ENCODE results near the gene NATD1. TPM values are rescaled to one million over a fixed set of nuclear protein-coding genes. Genes with fewer than 3 reads are reported as not detected.
"Not testable (repeated sequence)": the region's sequence is repeated elsewhere in the genome, so short reads cannot be mapped to it uniquely, and the experiment has no call there.

Gene NATD1
- total RNA-seq, 2 experiments from 2014 or later = 1.8 to 1.9 TPM

DNA sequence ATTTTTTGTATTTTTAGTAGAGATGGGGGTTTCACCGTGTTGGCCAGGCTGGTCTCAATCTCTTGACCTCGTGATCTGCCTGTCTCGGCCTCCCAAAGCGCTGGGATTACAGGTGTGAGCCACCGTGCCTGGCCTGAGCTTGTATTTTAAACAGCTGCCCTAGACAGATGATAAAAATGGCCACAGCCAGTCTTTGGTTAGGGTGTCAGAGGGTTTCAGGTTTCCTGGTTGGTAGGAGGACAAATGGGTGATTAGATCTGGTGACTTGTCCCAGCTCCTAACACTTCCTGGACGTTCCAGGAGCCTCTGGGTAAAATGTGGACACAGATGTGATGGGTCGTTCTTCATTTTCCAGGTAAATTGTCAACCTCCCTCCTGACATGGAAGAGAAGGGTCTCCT is 60.8 kb downstream of the NATD1 start:
- H3K9me3 Mint-ChIP-seq (ENCODE audit: low read depth); H3K27me3 Mint-ChIP-seq; H3K27ac Mint-ChIP-seq; ATAC-seq; CTCF ChIA-PET; H3K4me3 Mint-ChIP-seq; DNase-seq: not testable (repeated sequence)
- H3K4me1 Mint-ChIP-seq = peaks cover 18% of the 10 kb centered on the region
- H3K36me3 Mint-ChIP-seq = peaks cover 13% of the 10 kb centered on the region

DNA sequence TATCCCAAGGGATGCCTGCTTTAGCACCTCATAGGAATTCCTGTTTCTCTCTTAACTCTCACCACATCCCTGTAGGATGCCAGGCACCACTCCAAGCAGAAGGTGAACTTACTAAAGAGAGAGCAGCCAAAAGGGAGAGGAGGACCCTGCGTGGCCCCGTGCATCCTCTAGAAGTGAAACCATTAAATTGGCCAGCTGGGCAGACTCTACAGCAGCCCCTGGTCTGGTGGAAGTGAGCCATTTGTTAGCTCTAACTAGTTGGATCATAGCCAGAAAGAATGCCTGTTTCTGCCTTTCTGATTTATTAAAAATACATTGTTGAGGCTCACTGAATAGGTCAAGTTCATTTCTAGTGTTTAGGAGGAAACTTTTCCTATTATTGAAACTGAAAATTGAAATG is 61.5 kb downstream of the NATD1 start:
- peaks cover 6% of the 10 kb centered on the region for H3K36me3 Mint-ChIP-seq
- CTCF ChIA-PET = no interaction called here
- no peaks in the 10 kb centered on the region for H3K27me3 Mint-ChIP-seq
- peaks cover 18% of the 10 kb centered on the region for H3K4me1 Mint-ChIP-seq
- H3K4me3 Mint-ChIP-seq = no peak overlapping the region
- no peak for DNase-seq
- H3K9me3 Mint-ChIP-seq (ENCODE audit: low read depth) = no peaks in the 10 kb centered on the region
- ATAC-seq = no peak
- H3K27ac Mint-ChIP-seq = no peak overlapping the region

DNA sequence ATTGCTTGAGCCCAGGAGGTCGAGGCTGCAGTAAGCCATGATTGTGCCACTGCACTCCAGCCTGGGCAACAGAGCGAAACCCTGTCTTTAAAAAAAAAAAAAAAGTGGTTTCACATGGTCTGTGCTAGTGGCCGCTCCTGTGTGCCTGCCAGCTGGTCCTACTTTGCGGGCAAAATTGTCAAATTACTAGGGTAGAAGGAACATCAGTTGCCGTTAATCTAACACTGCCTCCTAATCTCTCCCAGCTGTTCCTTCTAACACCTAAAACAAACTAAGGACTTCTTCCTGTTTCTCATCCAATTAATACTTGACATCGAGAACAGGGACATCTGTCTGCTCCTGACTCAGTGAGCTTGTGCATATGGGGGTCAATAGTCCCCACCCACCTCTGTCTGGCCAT is 63.1 kb downstream of the NATD1 start:
- CTCF ChIA-PET = interaction anchor here (0.7 kb wide), 1 partner anchor 92 kb away, joined by 3 read pairs; no protein-coding TSS in a partner anchor
- DNase-seq (no peak), ATAC-seq (no peak)
- no peaks in the 10 kb centered on the region for H3K27me3 Mint-ChIP-seq
- peaks cover 18% of the 10 kb centered on the region for H3K4me1 Mint-ChIP-seq
- no peaks in the 10 kb centered on the region for H3K9me3 Mint-ChIP-seq (ENCODE audit: low read depth)
- H3K4me3 Mint-ChIP-seq = no peak overlapping the region
- H3K36me3 Mint-ChIP-seq = peaks cover 7% of the 10 kb centered on the region
- no peak overlapping the region for H3K27ac Mint-ChIP-seq

DNA sequence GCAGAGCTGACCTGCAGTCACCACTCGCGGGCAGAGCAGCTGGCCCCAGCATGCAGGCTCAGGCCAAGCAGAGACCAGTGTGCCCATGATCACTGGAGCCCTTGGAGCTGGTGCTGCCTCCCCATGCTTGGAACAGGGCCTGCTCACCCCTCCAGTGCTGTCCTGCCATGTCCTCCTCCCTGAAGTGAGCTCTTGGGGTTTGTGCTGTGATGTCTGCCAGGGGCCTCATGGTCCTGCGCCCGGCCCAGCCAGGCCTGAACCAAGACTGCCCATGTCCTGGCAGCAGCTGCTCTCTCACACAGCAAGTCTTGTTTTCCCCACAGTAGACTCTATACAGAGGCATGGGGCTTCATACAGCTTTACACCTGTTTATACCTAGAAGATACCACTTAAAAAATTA is 63.8 kb downstream of the NATD1 start:
- DNase-seq (no peak), ATAC-seq (no peak)
- CTCF ChIA-PET = interaction anchor here (0.7 kb wide), 1 partner anchor 92 kb away, joined by 3 read pairs; no protein-coding TSS in a partner anchor
- Mint-ChIP-seq H3K4me3 (no peak overlapping the region), H3K36me3 (peaks cover 7% of the 10 kb centered on the region), H3K27ac (no peak overlapping the region), H3K9me3 (ENCODE audit: low read depth) (no peaks in the 10 kb centered on the region), H3K27me3 (no peaks in the 10 kb centered on the region), H3K4me1 (peaks cover 17% of the 10 kb centered on the region)

Other genes starting within 250 kb of the NATD1 start
- gene USP22, start 210.4 kb downstream of the NATD1 start, total RNA-seq = 100 to 1,000 TPM; 120 to 180 TPM
- 10 to 100 TPM; 18.8 to 19.0 TPM for gene DHRS7B, start 126.4 kb downstream of the NATD1 start, total RNA-seq
- gene TMEM11, start 39.2 kb downstream of the NATD1 start, total RNA-seq = 10 to 100 TPM; 24.8 to 29.3 TPM
- gene MAP2K3, start 31.3 kb upstream of the NATD1 start, total RNA-seq = 10 to 100 TPM; 65.5 to 97.3 TPM
- gene KCNJ12, start 122.9 kb upstream of the NATD1 start, total RNA-seq = not detected